Activated CD4-positive, alpha-beta memory T cell treated with anti-CD3 and anti-CD28 coated beads for 36 hours (primary cell): ENCODE measurements around the gene ODC1. TPM values are rescaled to one million over a fixed set of nuclear protein-coding genes. Genes with fewer than 3 reads are reported as not detected.

ENCODE experiments used
- CTCF ChIA-PET: fragments of 350-600 bp; sonication (Branson Sonifier 250); formaldehyde crosslinking; loops from one replicate; lab custom pipeline; 2021; ENCODE audit warnings: antibody characterized with exemption, inconsistent platforms; lab: Charles Lee
- POLR2A ChIA-PET: fragments of 350-600 bp; sonication (Branson Sonifier 250); formaldehyde crosslinking; loops from one replicate; lab custom pipeline; 2021; ENCODE audit warnings: antibody characterized with exemption; lab: Charles Lee
- DNase-seq: peaks from one replicate; pipeline ENCODE4 v3.0.0-alpha.2; 2020
- H3K27ac Mint-ChIP-seq: one replicate; pipeline ENCODE4 v1.8.0; 2021; ENCODE audit warnings: mixed read lengths
- H3K27me3 Mint-ChIP-seq: one replicate; pipeline ENCODE4 v1.8.0; 2021; ENCODE audit warnings: mixed read lengths
- H3K36me3 Mint-ChIP-seq: one replicate; pipeline ENCODE4 v1.8.0; 2021; ENCODE audit warnings: mixed read lengths
- H3K4me1 Mint-ChIP-seq: one replicate; pipeline ENCODE4 v1.8.0; 2021; ENCODE audit warnings: low read depth, mixed read lengths
- H3K4me3 Mint-ChIP-seq: one replicate; pipeline ENCODE4 v1.8.0; 2021; ENCODE audit warnings: mild to moderate bottlenecking, mixed read lengths
- H3K9me3 Mint-ChIP-seq: one replicate; pipeline ENCODE4 v1.8.0; 2021; ENCODE audit warnings: mixed read lengths
- intact Hi-C: fragments of 100-400 bp; cut with micrococcal nuclease; formaldehyde crosslinking; loops from one replicate; pipeline ENCODE4 v1.15.1; 2023
- total RNA-seq, 2 experiments: library from RNA; stranded (reverse); gene quantifications; one replicate each; pipeline ENCODE4 v1.2.3, GENCODE V29; 2021

ODC1 gene
- total RNA-seq, 2 experiments from 2014 or later: 138 to 142 TPM

DNA sequence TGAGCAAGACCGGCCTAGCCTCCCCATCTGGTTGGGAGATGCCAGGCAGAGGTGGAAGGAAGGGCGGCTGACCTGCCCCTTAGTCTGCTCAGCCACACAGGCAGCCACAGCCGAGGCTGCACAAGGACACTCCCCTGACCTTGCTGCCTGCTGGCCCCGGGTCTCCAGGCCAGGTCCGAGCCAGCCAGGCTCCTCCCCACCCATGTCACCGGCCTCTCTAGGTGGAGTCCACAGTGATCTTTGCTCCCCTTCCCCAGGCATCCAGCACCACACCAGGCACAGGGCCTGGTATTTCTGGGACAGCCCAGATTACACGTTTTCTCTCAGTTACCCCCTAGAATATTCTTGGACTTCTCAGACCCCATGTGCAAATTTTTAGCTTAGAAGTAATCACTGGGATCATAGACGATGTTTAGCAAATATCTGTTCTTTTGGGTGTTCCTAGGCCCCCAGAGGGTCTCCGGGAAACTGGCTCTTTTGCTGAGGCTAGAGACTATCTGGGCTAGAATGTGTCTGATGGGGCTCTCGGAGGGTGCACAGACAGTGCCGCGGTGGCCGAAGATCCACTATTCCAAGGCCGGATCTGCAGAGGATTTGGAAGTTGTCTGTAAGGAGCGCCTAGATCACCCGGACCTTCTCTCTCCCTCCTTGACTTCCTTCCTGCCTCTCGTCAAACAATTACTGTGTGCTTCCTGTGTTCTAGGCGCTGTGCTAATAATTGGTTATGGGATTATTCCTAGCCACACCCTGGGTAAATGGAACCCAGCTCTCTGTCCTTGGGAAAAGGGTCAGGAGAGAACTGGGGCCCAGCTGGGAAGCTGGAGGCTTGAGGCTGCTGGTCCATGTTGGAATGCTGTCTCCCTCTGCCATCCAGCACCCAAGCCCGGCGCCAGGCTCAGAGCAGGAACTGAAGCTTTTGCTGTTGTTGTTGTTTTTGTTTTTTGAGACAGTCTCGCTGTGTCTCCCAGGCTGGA, 46.9 kb downstream of the ODC1 start:
- intact Hi-C loops: loop anchor here (2.0 kb wide), 1 partner anchor 18 kb away; no protein-coding TSS in a partner anchor
- H3K4me3 Mint-ChIP-seq: no peak overlapping the region
- peak overlapping the region; percentile 73 for H3K27ac Mint-ChIP-seq
- peaks cover 18% of the 10 kb centered on the region for H3K36me3 Mint-ChIP-seq
- ChIA-PET CTCF (interaction anchor here (2.0 kb wide), 1 partner anchor 277 kb away, joined by 7 read pairs; no protein-coding TSS in a partner anchor), POLR2A (no interaction called here)
- no peak for DNase-seq
- H3K4me1 Mint-ChIP-seq: peaks cover 38% of the 10 kb centered on the region
- no peaks in the 10 kb centered on the region for H3K9me3 Mint-ChIP-seq
- no peaks in the 10 kb centered on the region for H3K27me3 Mint-ChIP-seq

DNA sequence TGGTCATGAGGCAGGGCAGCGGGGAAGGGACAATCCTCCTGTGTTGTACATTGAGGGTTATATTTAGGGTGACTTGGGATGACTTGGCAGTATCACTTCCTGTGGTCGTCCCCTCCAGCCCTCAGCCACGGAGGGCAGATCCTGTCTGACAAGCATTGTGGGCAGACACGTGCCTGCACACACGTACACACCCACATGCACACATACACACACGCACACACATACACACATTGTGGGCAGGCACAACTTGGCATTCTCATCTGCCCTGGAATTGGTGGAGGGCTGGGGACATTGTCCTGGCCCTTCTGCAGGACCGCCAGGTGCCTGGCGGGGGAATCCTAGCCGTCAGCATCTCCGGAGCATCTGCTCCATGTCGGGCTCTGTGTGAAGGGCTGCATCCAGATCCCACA, 47.6 kb downstream of the ODC1 start:
- H3K4me3 Mint-ChIP-seq: no peak overlapping the region

DNA sequence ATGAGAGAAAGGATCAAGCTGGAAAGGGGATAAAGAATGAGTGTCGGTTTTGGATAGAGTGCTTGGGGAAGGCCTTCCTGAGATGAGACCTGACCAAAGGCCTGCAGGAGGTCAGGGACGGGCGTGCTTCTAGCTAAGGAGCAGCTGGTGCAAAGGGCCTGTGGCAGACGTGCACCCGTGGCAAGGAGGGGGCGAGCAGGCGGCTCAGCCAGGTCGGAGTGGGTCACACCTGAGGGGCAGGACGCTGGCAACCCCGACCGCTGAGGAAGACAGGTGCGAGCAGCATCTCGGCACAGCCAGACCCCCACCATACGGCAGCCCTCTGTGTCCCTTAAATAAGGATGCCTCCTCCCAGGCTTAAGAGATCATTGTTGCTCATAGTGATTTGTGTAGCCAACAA, 48.1 kb downstream of the ODC1 start:
- intact Hi-C loops: loop anchor here (2.0 kb wide), 1 partner anchor 17 kb away; no protein-coding TSS in a partner anchor
- no peaks in the 10 kb centered on the region for H3K27me3 Mint-ChIP-seq
- H3K4me3 Mint-ChIP-seq: no peak overlapping the region
- H3K27ac Mint-ChIP-seq: peak overlapping the region; percentile 7
- H3K36me3 Mint-ChIP-seq: peaks cover 18% of the 10 kb centered on the region
- ChIA-PET POLR2A (interaction anchor here (0.7 kb wide), 1 partner anchor 38 kb away, joined by 5 read pairs; no protein-coding TSS in a partner anchor), CTCF (no interaction called here)
- H3K9me3 Mint-ChIP-seq: no peaks in the 10 kb centered on the region
- peaks cover 35% of the 10 kb centered on the region for H3K4me1 Mint-ChIP-seq
- DNase-seq: no peak

More for the DNA sequence above, 47.6 kb downstream of the ODC1 start:
- CTCF ChIA-PET: no interaction called here
- peak; percentile 74 for DNase-seq
- Mint-ChIP-seq H3K4me1 (peaks cover 32% of the 10 kb centered on the region), H3K27ac (peak overlapping the region; percentile 73), H3K9me3 (no peaks in the 10 kb centered on the region), H3K36me3 (peaks cover 18% of the 10 kb centered on the region), H3K27me3 (no peaks in the 10 kb centered on the region)
- POLR2A ChIA-PET: no interaction called here
- intact Hi-C loops: loop anchor here (2.0 kb wide), 1 partner anchor 18 kb away; no protein-coding TSS in a partner anchor

DNA sequence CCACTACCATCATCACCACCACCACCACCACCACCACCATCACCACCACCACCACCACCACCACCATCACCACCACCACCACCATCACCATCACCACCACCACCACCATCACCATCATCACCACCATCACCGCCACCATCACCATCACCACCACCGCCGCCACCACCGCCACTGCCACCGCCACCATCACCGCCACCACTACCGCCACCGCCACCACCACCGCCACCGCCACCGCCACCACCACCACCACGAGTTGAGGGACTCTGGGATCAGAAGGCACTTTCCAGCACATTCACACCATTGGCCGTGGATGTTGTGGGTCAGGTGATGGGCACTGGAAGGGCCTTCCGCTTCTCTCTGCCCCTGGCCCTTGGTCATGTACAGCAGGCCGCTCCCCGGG, 48.8 kb downstream of the ODC1 start:
- Mint-ChIP-seq H3K9me3 (no peaks in the 10 kb centered on the region), H3K27me3 (no peaks in the 10 kb centered on the region), H3K36me3 (peaks cover 18% of the 10 kb centered on the region), H3K4me1 (peaks cover 37% of the 10 kb centered on the region), H3K4me3 (no peak overlapping the region), H3K27ac (peak overlapping the region; percentile 7)
- DNase-seq: no peak
- POLR2A ChIA-PET: interaction anchor here (0.7 kb wide), 1 partner anchor 38 kb away, joined by 5 read pairs; no protein-coding TSS in a partner anchor
- CTCF ChIA-PET: no interaction called here
- intact Hi-C loops: no loop called here

DNA sequence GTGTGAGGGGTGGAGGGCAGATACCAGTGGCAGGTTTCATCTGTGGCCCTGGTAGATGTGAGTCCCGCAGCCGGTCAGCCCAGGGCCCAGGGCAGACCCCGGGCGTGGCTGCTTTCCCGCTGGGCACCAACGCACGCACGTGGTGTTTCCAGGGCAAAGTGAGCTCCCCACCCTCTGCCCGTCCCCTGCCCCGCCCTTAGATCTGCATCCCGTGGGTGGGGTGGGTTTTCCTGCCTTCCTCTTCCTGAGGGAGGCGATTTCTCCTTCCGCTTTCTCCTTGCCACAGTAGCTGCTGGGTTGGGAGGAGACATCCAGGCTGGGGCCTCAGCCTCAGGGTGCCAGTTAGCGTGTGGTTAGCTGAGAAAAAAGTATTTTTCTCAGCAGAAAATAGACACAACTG, 49.6 kb downstream of the ODC1 start:
- H3K4me3 Mint-ChIP-seq: no peak overlapping the region
- no peaks in the 10 kb centered on the region for H3K27me3 Mint-ChIP-seq
- no peaks in the 10 kb centered on the region for H3K9me3 Mint-ChIP-seq
- peaks cover 35% of the 10 kb centered on the region for H3K4me1 Mint-ChIP-seq
- no peak for DNase-seq
- peak overlapping the region; percentile 28 for H3K27ac Mint-ChIP-seq
- peaks cover 18% of the 10 kb centered on the region for H3K36me3 Mint-ChIP-seq
- ChIA-PET CTCF (interaction anchor here (1.7 kb wide), 1 partner anchor 10 kb away, joined by 6 read pairs; no protein-coding TSS in a partner anchor), POLR2A (no interaction called here)
- intact Hi-C loops: no loop called here

DNA sequence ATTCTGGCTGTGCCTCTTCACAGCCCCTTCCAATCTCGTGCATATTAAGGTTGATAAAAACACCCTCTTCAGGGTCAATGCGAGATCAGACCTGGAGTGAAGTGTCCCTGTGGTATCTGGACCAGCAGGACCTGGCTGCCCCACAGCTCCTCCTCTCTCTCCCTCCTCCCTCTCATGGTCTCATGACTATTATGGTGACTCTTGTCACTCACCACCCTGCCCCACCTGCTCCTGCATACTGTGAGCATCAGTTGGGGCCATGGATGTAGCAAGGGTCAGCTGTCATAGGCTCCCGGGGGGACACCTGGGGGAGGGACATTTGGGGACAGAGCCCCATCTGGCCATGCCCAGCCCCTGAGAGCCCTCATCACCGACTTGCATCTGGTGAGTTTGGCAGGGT, 50.2 kb downstream of the ODC1 start:
- no peak overlapping the region for H3K4me3 Mint-ChIP-seq
- H3K9me3 Mint-ChIP-seq: no peaks in the 10 kb centered on the region
- ChIA-PET POLR2A (no interaction called here), CTCF (interaction anchor here (1.7 kb wide), 1 partner anchor 11 kb away, joined by 6 read pairs; no protein-coding TSS in a partner anchor)
- H3K27ac Mint-ChIP-seq: no peak overlapping the region
- no peaks in the 10 kb centered on the region for H3K27me3 Mint-ChIP-seq
- no peak for DNase-seq
- H3K36me3 Mint-ChIP-seq: peaks cover 18% of the 10 kb centered on the region
- intact Hi-C loops: no loop called here
- peaks cover 38% of the 10 kb centered on the region for H3K4me1 Mint-ChIP-seq

DNA sequence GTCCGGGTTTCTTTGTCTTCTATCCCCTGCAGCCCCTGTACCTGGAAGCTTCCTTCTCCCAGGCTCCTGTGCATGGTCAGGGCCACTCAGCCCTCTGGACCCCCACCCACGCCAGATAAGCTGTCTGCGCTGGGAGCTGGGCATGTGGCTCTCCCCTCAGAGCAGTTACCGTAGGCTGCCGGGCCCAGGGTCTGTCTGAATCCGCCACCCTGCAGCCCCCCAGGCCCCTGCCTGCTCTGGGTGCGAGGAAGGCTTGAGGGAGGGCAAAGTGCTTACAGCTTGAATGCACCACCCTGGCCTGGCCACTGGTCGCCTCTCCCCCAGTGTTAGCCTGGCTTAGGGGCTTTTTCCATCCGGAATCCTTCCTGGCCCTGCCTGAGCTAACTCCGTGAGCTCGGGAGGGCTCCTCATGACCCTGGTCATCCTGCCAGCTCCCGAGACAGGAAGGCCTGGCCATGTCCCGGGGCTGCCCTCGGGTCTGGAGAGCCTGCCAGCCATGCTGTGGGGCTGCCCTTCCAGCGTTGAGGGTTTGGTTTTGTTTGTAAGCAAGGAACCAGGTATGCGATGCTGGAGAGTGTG, 50.7 kb downstream of the ODC1 start:
- H3K9me3 Mint-ChIP-seq: no peaks in the 10 kb centered on the region
- DNase-seq: no peak
- POLR2A ChIA-PET: no interaction called here
- H3K4me1 Mint-ChIP-seq: peaks cover 36% of the 10 kb centered on the region
- intact Hi-C loops: no loop called here
- CTCF ChIA-PET: interaction anchor here (1.7 kb wide), 1 partner anchor 11 kb away, joined by 6 read pairs; no protein-coding TSS in a partner anchor
- no peaks in the 10 kb centered on the region for H3K27me3 Mint-ChIP-seq
- H3K27ac Mint-ChIP-seq: no peak overlapping the region
- peaks cover 18% of the 10 kb centered on the region for H3K36me3 Mint-ChIP-seq
- no peak overlapping the region for H3K4me3 Mint-ChIP-seq

DNA sequence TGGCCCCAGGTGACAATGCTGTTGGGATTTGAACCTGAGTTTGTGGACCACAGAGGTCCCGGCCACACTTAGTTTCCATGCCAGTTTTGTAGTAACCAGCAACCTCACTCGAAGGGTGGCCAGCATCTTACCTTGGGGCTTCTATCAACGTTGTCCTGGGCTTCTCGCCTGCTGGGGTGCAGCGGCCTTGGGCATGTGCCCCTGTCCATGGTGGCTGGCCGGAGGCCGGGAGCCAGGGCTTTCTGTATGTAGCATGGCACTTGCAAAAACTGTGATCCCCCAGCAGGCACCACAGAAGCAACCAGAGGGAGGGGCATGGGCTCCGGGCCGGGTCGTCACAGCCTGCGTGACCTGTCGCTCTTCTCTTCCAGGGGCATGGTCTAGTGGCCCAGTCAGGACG, 51.7 kb downstream of the ODC1 start:
- no peak for DNase-seq
- Mint-ChIP-seq H3K9me3 (no peaks in the 10 kb centered on the region), H3K4me3 (no peak overlapping the region), H3K27me3 (no peaks in the 10 kb centered on the region), H3K4me1 (peaks cover 32% of the 10 kb centered on the region), H3K27ac (no peak overlapping the region), H3K36me3 (peaks cover 18% of the 10 kb centered on the region)
- intact Hi-C loops: no loop called here
- CTCF ChIA-PET: no interaction called here
- POLR2A ChIA-PET: no interaction called here

DNA sequence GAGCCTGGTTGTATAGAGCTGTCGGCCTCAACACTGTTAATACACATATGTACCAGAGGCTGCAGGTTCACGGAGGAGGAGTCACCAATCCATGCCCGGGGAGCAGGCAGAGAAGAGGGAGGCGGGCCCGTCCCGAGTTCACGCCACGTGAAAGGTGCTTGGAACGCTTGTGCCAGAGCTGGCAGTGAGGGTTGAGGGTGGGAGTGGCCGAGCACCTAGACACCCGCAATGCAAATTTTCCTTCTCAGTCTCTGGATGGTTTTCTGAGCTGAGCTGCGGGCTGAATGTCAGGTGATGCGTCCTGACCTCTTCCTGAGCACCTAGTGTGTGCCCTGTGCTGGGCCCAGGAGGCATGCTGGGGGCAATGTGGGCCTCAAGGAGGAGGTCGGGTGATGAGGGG, 52.2 kb downstream of the ODC1 start:
- Mint-ChIP-seq H3K4me1 (peaks cover 32% of the 10 kb centered on the region), H3K27ac (no peak overlapping the region), H3K27me3 (no peaks in the 10 kb centered on the region), H3K9me3 (no peaks in the 10 kb centered on the region), H3K4me3 (no peak overlapping the region), H3K36me3 (peaks cover 16% of the 10 kb centered on the region)
- ChIA-PET POLR2A (no interaction called here), CTCF (no interaction called here)
- intact Hi-C loops: no loop called here
- no peak for DNase-seq

DNA sequence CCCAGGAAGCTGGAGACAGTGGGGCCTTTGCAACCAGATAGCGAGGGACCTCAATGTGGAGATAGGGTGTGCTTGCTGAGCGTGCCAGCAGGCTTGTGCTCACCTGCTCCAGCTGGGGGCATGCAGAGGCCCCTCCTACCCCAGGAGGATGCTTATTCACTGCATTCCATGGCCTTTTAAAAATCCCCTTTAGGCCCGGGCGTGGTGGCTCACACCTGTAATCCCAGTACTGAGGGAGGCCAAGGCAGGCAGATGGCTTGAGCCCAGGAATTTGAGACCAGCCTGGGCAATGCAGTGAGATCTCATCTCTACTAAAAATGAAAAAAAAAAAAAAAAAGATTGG, 54.5 kb downstream of the ODC1 start:
- Mint-ChIP-seq H3K27ac (no peak overlapping the region), H3K9me3 (no peaks in the 10 kb centered on the region), H3K27me3 (no peaks in the 10 kb centered on the region), H3K36me3 (peaks cover 6% of the 10 kb centered on the region), H3K4me1 (peaks cover 40% of the 10 kb centered on the region), H3K4me3 (no peak overlapping the region)
- intact Hi-C loops: no loop called here
- no peak for DNase-seq
- ChIA-PET CTCF (interaction anchor here (1.2 to 1.5 kb wide), 2 partner anchors 14 to 16 kb away, joined by 4 to 6 read pairs; no protein-coding TSS in a partner anchor), POLR2A (no interaction called here)

DNA sequence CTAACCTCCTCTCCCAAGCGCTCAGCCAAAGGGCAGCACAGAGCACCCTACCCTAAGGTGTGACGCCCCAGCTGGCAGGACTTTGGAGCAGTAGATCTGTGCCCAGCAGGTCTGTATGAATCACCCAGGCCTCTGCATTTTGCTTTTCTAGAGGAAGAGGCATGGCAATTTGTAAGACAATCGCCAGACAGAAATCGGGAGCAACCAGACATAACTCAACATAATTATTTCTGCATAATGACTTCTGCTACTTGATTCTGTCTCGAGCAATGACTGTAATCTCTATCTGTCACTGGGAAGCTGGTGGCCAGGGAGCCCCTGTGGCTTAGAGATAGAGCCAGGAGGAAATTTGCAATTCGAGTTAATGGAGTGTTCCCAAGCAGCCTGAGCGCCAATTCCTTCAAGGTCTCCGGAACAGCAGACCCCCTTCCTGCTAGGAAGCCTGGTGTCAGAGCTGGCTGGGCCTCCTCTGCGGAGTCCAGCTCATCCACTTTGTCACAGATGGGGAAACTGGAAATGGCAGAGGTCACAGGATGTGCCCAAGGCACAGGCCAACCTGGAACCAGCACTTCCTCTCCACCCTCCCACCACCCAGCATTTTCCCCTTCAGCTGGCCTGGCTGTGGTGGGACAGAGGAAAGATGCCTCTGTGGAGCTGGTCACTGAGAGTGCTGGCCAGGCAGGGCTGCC, 55.0 kb downstream of the ODC1 start:
- Mint-ChIP-seq H3K27me3 (no peaks in the 10 kb centered on the region), H3K9me3 (no peaks in the 10 kb centered on the region), H3K4me1 (peaks cover 43% of the 10 kb centered on the region), H3K4me3 (no peak overlapping the region), H3K27ac (peak overlapping the region; percentile 42), H3K36me3 (peaks cover 4% of the 10 kb centered on the region)
- no peak for DNase-seq
- ChIA-PET CTCF (interaction anchor here (1.2 to 3.8 kb wide), 3 partner anchors 15 to 16 kb away, joined by 4 to 21 read pairs (median 6); no protein-coding TSS in a partner anchor), POLR2A (no interaction called here)
- intact Hi-C loops: no loop called here
